K562 (cell line): ENCODE results near the gene CCDC33. TPM values are rescaled to one million over a fixed set of nuclear protein-coding genes. Genes with fewer than 3 reads are reported as not detected.

ENCODE experiments used
- ATAC-seq: fragments of 200-7000 bp; cut with Tn5 transposase; 3 replicates; pipeline ENCODE4 v1.9.1; 2020; ENCODE audit warnings: moderate library complexity
- BruUV-seq: library from RNA; stranded (reverse); fragments of 400-500 nt; replicated peaks from 2 replicates; lab custom pipeline; 2021; lab: Mats Ljungman, UMichigan
- CTCF ChIA-PET: fragments of 300-600 bp; formaldehyde crosslinking; extraction: SDS; loops from one replicate; lab custom pipeline; 2021; ENCODE audit warnings: low intra/inter-chr PET ratio; lab: Yijun Ruan, JAX
- POLR2A ChIA-PET: fragments of 300-600, 350-650 bp; sonication (Branson Sonifier 250); formaldehyde crosslinking; extraction: SDS; loops from one replicate; lab custom pipeline; 2021; ENCODE audit warnings: antibody characterized with exemption, inconsistent platforms; lab: Yijun Ruan, JAX
- DNase-seq, 4 experiments: peaks; one replicate each; pipeline versions ENCODE4 v3.0.0 to v3.0.0-alpha.2; 2011 to 2018; ENCODE audit warnings: low spot score in 3 of 4, mixed read lengths in 3 of 4; ENCODE audit errors: extremely low read depth in 1 of 4
- FAIRE-seq: peaks from 2 replicates; lab custom pipeline; 2011; peaks lifted over from hg19 to GRCh38; lab: Jason Lieb, UNC
- H2AFZ ChIP-seq: 2 replicates; pipeline ENCODE4 v1.6.0; 2011; ENCODE audit warnings: low read depth, low read length, control low read depth, inconsistent platforms
- H3K27ac ChIP-seq: fragments of 200-600 bp; 3 replicates; pipeline ENCODE4 v1.8.0; 2011; ENCODE audit warnings: low read depth, mild to moderate bottlenecking, control low read depth, inconsistent platforms, low read length, moderate library complexity, mixed read lengths; ENCODE audit errors: extremely low read depth
- H3K27me3 ChIP-seq, 2 experiments: fragments of 300-600 bp in 1 of 2; 2 replicates in 1 of 2; 3 replicates in 1 of 2; pipeline versions ENCODE4 v1.6.0 to v1.8.0; 2011; ENCODE audit warnings: inconsistent platforms in 2 of 2, low read length in 2 of 2, mild to moderate bottlenecking in 1 of 2, mixed read lengths in 1 of 2, moderate library complexity in 1 of 2; ENCODE audit not compliant: control insufficient read depth in 2 of 2, insufficient read depth in 2 of 2
- H3K36me3 ChIP-seq: fragments of 300-600 bp; 3 replicates; pipeline ENCODE4 v1.8.0; 2011; ENCODE audit warnings: mild to moderate bottlenecking, low read length, inconsistent platforms; ENCODE audit not compliant: control insufficient read depth, insufficient read depth
- H3K4me1 ChIP-seq, 2 experiments: fragments of 200-600 bp in 1 of 2; replicated peaks in 1 of 2; 2 replicates in 1 of 2; 3 replicates in 1 of 2; pipeline versions ENCODE4 v1.5.1 to v1.8.0; 2011; ENCODE audit warnings: inconsistent platforms in 2 of 2, low read length in 2 of 2, mild to moderate bottlenecking in 1 of 2, mixed read lengths in 1 of 2, moderate library complexity in 1 of 2; ENCODE audit not compliant: control insufficient read depth in 2 of 2, insufficient read depth in 2 of 2
- H3K4me2 ChIP-seq: 2 replicates; pipeline ENCODE4 v1.6.1; 2011; ENCODE audit warnings: low read length, control low read depth, inconsistent platforms, mixed read lengths; ENCODE audit not compliant: insufficient read depth
- H3K4me3 ChIP-seq: fragments of 200-600 bp; sonication (generic), shearing (Covaris generic); 2 replicates; pipeline ENCODE4 v1.5.1; 2016; ENCODE audit warnings: control low read depth, inconsistent platforms
- H3K79me2 ChIP-seq: fragments of 200-600 bp; 3 replicates; pipeline ENCODE4 v1.8.0; 2011; ENCODE audit warnings: low read length, inconsistent platforms; ENCODE audit not compliant: control insufficient read depth, insufficient read depth
- H3K9ac ChIP-seq, 2 experiments: 2 replicates each; pipeline versions ENCODE4 v1.6.0 to v1.6.1; 2011; ENCODE audit warnings: low read depth in 2 of 2, low read length in 2 of 2, control low read depth in 1 of 2, inconsistent platforms in 1 of 2, mild to moderate bottlenecking in 1 of 2, mixed read lengths in 1 of 2; ENCODE audit not compliant: insufficient read depth in 1 of 2
- H3K9me1 ChIP-seq: one replicate; pipeline ENCODE4 v1.6.0; 2011; ENCODE audit warnings: inconsistent platforms, mild to moderate bottlenecking, low read length, moderate library complexity; ENCODE audit not compliant: control insufficient read depth, insufficient read depth
- H3K9me3 ChIP-seq: replicated peaks from 2 replicates; pipeline ENCODE4 v1.5.1; 2011; ENCODE audit warnings: low read depth, low read length, inconsistent platforms; ENCODE audit not compliant: control insufficient read depth, insufficient read depth
- H4K20me1 ChIP-seq: replicated peaks from 2 replicates; pipeline ENCODE4 v1.6.1; 2011; ENCODE audit warnings: low read length, inconsistent platforms, mixed read lengths; ENCODE audit not compliant: control insufficient read depth, insufficient read depth
- ATF7 ChIP-seq: fragments of 450-650 bp; IDR thresholded peaks from 2 replicates; pipeline ENCODE4 v1.7.1; 2014; ENCODE audit warnings: mild to moderate bottlenecking, moderate library complexity
- BCOR ChIP-seq: fragments of 450-650 bp; IDR thresholded peaks from 2 replicates; pipeline ENCODE4 v1.6.1; 2016
- CCNT2 ChIP-seq: IDR thresholded peaks from 2 replicates; pipeline ENCODE4 v1.6.1; 2011; ENCODE audit warnings: borderline replicate concordance, low read depth, mild to moderate bottlenecking, moderate library complexity, mixed read lengths, low read length; ENCODE audit not compliant: insufficient read length; ENCODE audit errors: extremely low read depth
- FOXJ3 ChIP-seq: sonication (generic); formaldehyde crosslinking; IDR thresholded peaks from 2 replicates; pipeline ENCODE4 v1.4.0; 2020; ENCODE audit warnings: mild to moderate bottlenecking, missing genetic modification reagents
- MCM7 ChIP-seq, 2 experiments: fragments of 450-650 bp; IDR thresholded peaks; 2 replicates each; pipeline ENCODE4 v1.6.1; 2016 to 2018
- RBM25 ChIP-seq: fragments of 200-400 bp; formaldehyde crosslinking; IDR thresholded peaks from 2 replicates; pipeline ENCODE4 v1.6.1; 2018; ENCODE audit warnings: low read length, low read depth, moderate library complexity; ENCODE audit not compliant: severe bottlenecking
- SPI1 ChIP-seq: IDR thresholded peaks from 2 replicates; pipeline ENCODE4 v1.6.1; 2011; ENCODE audit warnings: low read depth, low read length, control low read depth, borderline replicate concordance
- TEAD4 ChIP-seq, 2 experiments: sonication (generic) in 1 of 2; formaldehyde crosslinking in 1 of 2; IDR thresholded peaks; 2 replicates each; pipeline versions ENCODE4 v1.6.1 to v1.8.0; 2012 to 2022; ENCODE audit warnings: borderline replicate concordance in 1 of 2, inconsistent platforms in 1 of 2, low read length in 1 of 2, mild to moderate bottlenecking in 1 of 2, missing genetic modification reagents in 1 of 2
- TFAM ChIP-seq: fragments of 250-450 bp; sonication (Bioruptor Pico); conservative IDR thresholded peaks from 2 replicates; pipeline ENCODE4 v1.5.0; 2021; ENCODE audit warnings: mild to moderate bottlenecking, moderate library complexity
- XRCC4 ChIP-seq: IDR thresholded peaks from one replicate; pipeline ENCODE4 v1.6.1; 2011; ENCODE audit not compliant: insufficient read depth, insufficient read length; ENCODE audit errors: extremely low read depth
- ZFP36 ChIP-seq: fragments of 150-350 bp; IDR thresholded peaks from 2 replicates; pipeline ENCODE4 v1.6.1; 2018; ENCODE audit warnings: low read length, low read depth; ENCODE audit not compliant: partially characterized antibody
- ZNF175 ChIP-seq: fragments of 200-800 bp; sonication (Bioruptor generic); IDR thresholded peaks from 2 replicates; pipeline ENCODE4 v1.6.1; 2016; ENCODE audit warnings: low read depth, mild to moderate bottlenecking, missing genetic modification characterization, missing compliant biosample characterization
- WGBS: fragments of 100-300 bp; shearing (Covaris generic); methylation state at CpG from one replicate; pipeline ENCODE4 v1.1.6; 2016; ENCODE audit warnings: low coverage, mixed read lengths; ENCODE audit not compliant: insufficient coverage; ENCODE audit errors: missing lambda C conversion rate; 5-methylcytosine and 5-hydroxymethylcytosine counted together
- in situ Hi-C: fragments of 300-500 bp; cut with MboI; formaldehyde crosslinking; loops from 4 replicates; pipeline ENCODE4 v1.15.0; 2018; ENCODE audit warnings: inconsistent platforms, mixed read lengths
- intact Hi-C: fragments of 100-400 bp; cut with micrococcal nuclease; formaldehyde crosslinking; loops from 2 replicates; pipeline ENCODE4 v1.14.2; 2022
- polyA plus RNA-seq, 8 experiments: library from polyadenylated mRNA; depleted of rRNA in 4 of 8; stranded (reverse) in 5 of 8; unstranded in 3 of 8; fragments of >200 nt; fragmentation: Nextera tagmentation in 2 of 8; fragmentation: Illumina TruSeq in 1 of 8; extraction: Ambion mirVana in 2 of 8; extraction: Trizol in 1 of 8; gene quantifications; 2 replicates each; pipeline versions ENCODE4 v1.2.1 to v1.2.3, GENCODE V29; 2011 to 2014; ENCODE audit warnings: inconsistent platforms in 1 of 8, missing spikeins in 1 of 8
- total RNA-seq, 7 experiments: library from RNA; depleted of rRNA in 6 of 7; stranded (reverse); fragments of >200 nt in 6 of 7; fragmentation: Illumina TruSeq in 2 of 7; extraction: Trizol in 2 of 7; gene quantifications; 2 replicates each; pipeline versions ENCODE4 v1.2.1 to v1.2.3, GENCODE V29; 2011 to 2021; ENCODE audit warnings: low replicate concordance in 1 of 7
- TF ChIP-seq, protein P1 (sequence below), 2 experiments: fragments of 450-650 bp in 1 of 2; sonication (generic) in 1 of 2; formaldehyde crosslinking in 1 of 2; IDR thresholded peaks in 1 of 2; conservative IDR thresholded peaks in 1 of 2; 2 replicates each; pipeline versions ENCODE4 v1.6.1 to v1.8.1; 2016 to 2023; ENCODE audit warnings: mild to moderate bottlenecking in 2 of 2, moderate library complexity in 2 of 2, inconsistent platforms in 1 of 2, missing genetic modification reagents in 1 of 2

CCDC33 gene
- total and polyA plus RNA-seq, 9 of the 15 experiments (the other 6 are each of a cell fraction or from before 2014, with no cell fraction given): 0.08 to 1.1 (median 0.15) TPM; not detected in 4

DNA sequence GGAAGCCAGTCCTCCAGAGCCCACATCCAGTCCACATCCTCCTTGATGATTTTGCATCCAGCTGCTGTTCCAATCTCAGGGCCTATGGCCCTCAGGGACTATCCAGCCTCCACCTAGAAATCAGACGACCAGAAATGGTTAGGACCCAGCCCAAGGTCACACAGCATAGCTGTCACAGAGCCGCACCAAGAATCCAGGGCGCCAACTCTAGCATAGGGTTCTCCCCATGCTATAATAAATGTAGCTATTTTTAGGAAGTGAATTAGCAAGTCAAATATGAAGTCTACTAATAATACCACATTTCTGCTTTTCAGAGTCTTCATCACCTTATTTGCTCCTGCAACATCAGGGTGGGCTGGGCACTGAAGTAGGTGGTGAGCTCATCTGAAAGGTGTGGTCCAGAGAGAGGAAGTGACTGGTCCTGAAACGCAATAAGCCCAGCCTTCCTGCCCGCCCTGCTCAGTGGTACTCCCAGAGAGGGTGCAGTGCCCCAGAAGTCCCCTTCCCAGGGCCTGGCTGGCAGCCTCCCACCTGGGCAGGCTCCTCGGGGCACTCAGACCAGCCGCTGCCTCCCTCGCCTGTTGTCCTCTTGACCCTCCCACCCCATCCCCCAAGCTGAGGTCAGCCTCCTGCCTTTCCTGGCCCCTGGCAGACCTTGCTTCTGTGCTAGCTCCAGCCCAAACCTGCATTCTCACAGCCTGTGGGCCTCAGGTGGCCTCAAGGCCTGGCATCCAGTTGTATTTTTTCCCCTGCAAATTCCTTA, 148.9 kb downstream of the CCDC33 start:
- Histone ChIP-seq H3K9ac (peak overlapping the region in 1 of 2 experiments; percentile 65; a peak in 1 of 4 replicates), H3K4me1 (peaks cover 48 to 77% of the 10 kb centered on the region in 2 experiments), H3K4me2 (no peak overlapping the region), H3K36me3 (no peaks in the 10 kb centered on the region), H3K4me3 (no peak overlapping the region), H3K27ac (no peak overlapping the region), H3K79me2 (no peaks in the 10 kb centered on the region), H2AFZ (no peak overlapping the region; the same call in 1 of the 2 replicates), H4K20me1 (no peaks in the 10 kb centered on the region), H3K9me3 (no peaks in the 10 kb centered on the region), H3K9me1 (no peaks in the 10 kb centered on the region), H3K27me3 (no peaks in the 10 kb centered on the region)
- CTCF ChIA-PET: interaction anchor here (5.9 kb wide), 1 partner anchor 53 kb away, joined by 102 read pairs; no protein-coding TSS in a partner anchor
- no peak for ATAC-seq
- POLR2A ChIA-PET: interaction anchor here (0.6 to 3.9 kb wide), 9 partner anchors 16 to 1214 kb away, joined by 3 to 12 read pairs (median 3); partner anchors contain the start of genes ARID3B and SEMA7A
- 62% methylated on average over 8 of the region's 8 CpGs for WGBS
- DNase-seq: no peak
- FAIRE-seq: no peak
- no TSS peak for BruUV-seq
- intact Hi-C loops: no loop called here
- TF ChIP-seq FOXJ3 (CRISPR knock-in tag): no peak
- peak; percentile 59 for TF ChIP-seq BCOR
- TF ChIP-seq ZNF175: no peak
- TF ChIP-seq TEAD4 (IDR thresholded peaks at IDR 0.05; ENCODE audit: low read length): no peak
- TF ChIP-seq TEAD4 (CRISPR knock-in tag; IDR thresholded peaks at IDR 0.05; ENCODE audit: borderline replicate concordance): no peak
- TF ChIP-seq, protein P1, sequence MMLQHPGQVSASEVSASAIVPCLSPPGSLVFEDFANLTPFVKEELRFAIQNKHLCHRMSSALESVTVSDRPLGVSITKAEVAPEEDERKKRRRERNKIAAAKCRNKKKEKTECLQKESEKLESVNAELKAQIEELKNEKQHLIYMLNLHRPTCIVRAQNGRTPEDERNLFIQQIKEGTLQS (IDR thresholded peaks at IDR 0.05): peak; percentile 14; the same call in 1 of the 2 replicates
- TF ChIP-seq, protein P1 (CRISPR knock-in tag; conservative IDR thresholded peaks at IDR 0.05): no peak
- no peak for TF ChIP-seq MCM7 (IDR thresholded peaks at IDR 0.05)
- TF ChIP-seq SPI1: peak; percentile 80
- no peak for TF ChIP-seq TFAM (CRISPR knock-in tag)
- TF ChIP-seq XRCC4: no peak
- TF ChIP-seq ATF7: 0 out of 2 replicates have a peak, but pooled peaks have one; percentile 20
- TF ChIP-seq CCNT2: no peak
- peak; percentile 77 for TF ChIP-seq ZFP36
- peak; percentile 43 for TF ChIP-seq RBM25
- in situ Hi-C loops: loop anchor here (5.0 kb wide), 2 partner anchors 52 to 237 kb away; no protein-coding TSS in a partner anchor
